ENCODE results near the gene LHPP. TPM values are rescaled to one million over a fixed set of nuclear protein-coding genes. Genes with fewer than 3 reads are reported as not detected.

The LHPP gene, protein sequence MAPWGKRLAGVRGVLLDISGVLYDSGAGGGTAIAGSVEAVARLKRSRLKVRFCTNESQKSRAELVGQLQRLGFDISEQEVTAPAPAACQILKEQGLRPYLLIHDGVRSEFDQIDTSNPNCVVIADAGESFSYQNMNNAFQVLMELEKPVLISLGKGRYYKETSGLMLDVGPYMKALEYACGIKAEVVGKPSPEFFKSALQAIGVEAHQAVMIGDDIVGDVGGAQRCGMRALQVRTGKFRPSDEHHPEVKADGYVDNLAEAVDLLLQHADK
- 10 to 100 TPM in 5 of 7 donors, 1 to 10 TPM in 2; 4.3 to 19.9 (median 12.6) TPM for total RNA-seq
- polyA plus RNA-seq, result 10 to 100 TPM in 1 of 2 donors, 1 to 10 TPM in 1; 8.7 to 18.4 TPM
- long read RNA-seq, donor 1, transcript LHPP-202 (7 exons, 1,622 nt), result major isoform, 21 of 26 reads
- long read RNA-seq, donor 1, partial matches to known transcripts, result 1 of 26 reads
- long read RNA-seq, donor 1, other reads (novel, unspliced or antisense), result 4 of 26 reads
- long read RNA-seq, donor 2, transcript LHPP-202 (7 exons, 1,622 nt), result major isoform, 7 of 17 reads
- long read RNA-seq, donor 2, partial matches to known transcripts, result 6 of 17 reads
- long read RNA-seq, donor 2, other reads (novel, unspliced or antisense), result 0 of 17 reads
- long read RNA-seq, donor 3, transcript LHPP-202 (7 exons, 1,622 nt), result major isoform, 14 of 21 reads
- long read RNA-seq, donor 3, partial matches to known transcripts, result 1 of 21 reads
- long read RNA-seq, donor 3, other reads (novel, unspliced or antisense), result 4 of 21 reads

DNA sequence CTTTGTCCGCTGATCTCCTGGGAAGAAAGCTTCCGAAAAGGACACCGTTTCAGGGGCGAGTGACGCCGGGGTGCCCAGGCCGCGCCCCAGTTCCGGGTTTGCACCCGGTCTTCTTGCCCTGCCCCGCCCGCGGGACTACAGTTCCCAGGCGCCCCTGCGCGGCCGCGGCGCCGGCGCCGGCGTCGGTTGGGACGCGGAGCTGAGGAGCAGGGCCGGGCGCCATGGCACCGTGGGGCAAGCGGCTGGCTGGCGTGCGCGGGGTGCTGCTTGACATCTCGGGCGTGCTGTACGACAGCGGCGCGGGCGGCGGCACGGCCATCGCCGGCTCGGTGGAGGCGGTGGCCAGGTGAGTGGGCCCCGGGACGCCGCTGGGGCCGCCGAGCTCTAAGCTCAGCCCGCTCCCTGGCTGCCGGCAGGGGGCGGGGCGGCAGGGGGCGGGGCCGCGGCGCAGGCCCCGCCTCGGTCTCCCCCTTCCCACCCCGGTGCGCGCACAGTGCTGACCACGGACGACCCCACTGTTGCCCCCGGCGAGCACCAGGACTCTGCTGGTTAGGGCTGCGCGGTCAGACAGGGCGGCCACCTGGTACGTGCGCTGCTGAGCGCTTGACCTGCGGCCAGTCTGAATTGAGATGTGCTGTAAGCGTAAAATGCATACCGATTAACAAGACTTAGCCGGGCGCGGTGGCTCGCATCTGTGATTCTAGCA is at the start of gene LHPP:
Gene LHPP, plus strand, starts transcription at position 182 of the 706 bp plus-strand sequence. Its CDS starts 40 bp downstream, at position 222.
- TF ChIP-seq POLR2A (IDR thresholded peaks at IDR 0.05), result no peak
- TF ChIP-seq, protein P1, sequence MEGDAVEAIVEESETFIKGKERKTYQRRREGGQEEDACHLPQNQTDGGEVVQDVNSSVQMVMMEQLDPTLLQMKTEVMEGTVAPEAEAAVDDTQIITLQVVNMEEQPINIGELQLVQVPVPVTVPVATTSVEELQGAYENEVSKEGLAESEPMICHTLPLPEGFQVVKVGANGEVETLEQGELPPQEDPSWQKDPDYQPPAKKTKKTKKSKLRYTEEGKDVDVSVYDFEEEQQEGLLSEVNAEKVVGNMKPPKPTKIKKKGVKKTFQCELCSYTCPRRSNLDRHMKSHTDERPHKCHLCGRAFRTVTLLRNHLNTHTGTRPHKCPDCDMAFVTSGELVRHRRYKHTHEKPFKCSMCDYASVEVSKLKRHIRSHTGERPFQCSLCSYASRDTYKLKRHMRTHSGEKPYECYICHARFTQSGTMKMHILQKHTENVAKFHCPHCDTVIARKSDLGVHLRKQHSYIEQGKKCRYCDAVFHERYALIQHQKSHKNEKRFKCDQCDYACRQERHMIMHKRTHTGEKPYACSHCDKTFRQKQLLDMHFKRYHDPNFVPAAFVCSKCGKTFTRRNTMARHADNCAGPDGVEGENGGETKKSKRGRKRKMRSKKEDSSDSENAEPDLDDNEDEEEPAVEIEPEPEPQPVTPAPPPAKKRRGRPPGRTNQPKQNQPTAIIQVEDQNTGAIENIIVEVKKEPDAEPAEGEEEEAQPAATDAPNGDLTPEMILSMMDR (IDR thresholded peaks at IDR 0.05), result peak; percentile 36 to 68 (median 62)
- Histone ChIP-seq H3K4me1 (ENCODE audit: insufficient read depth) (no peaks in the 10 kb centered on the region), H3K27me3 (no peaks in the 10 kb centered on the region), H3K9me3 (no peaks in the 10 kb centered on the region), H3K27ac (peak within 1 kb of the TSS in 1 of 2 donors; percentile 82), H3K36me3 (no peaks in the 10 kb centered on the region), H3K4me3 (peak within 1 kb of the TSS; percentile 77)
- intact Hi-C loops (cut with DNase I), result no loop called here
- DNase-seq, result peak; percentile 69 to 88 (median 82)
- 1 to 3% (median 1%) methylated on average over 38 to 81 of the region's 81 CpGs for WGBS, 3 donors

DNA sequence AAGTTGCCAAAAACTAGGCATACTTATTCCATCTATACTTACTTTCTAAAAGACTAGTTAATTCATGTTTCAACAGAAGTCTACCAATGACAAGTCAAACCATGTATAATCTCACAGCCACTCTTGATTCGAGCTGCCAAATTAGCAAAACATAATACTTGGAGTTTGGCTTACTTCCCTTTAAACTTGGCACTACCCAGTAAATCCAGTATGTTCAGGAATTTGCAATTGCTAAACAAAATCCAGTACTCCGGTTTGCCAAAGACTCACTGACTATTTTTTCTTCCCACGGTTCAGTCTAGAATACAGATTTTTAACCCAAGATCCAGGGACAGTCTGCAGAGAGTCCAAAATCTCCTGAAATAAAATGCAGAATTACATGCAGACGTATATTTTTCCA is 47.5 kb upstream of the LHPP start:
- Histone ChIP-seq H3K36me3 (no peaks in the 10 kb centered on the region), H3K4me1 (ENCODE audit: insufficient read depth) (peaks cover 14% of the 10 kb centered on the region), H3K27me3 (no peaks in the 10 kb centered on the region), H3K4me3 (no peak overlapping the region), H3K27ac (no peak overlapping the region), H3K9me3 (no peaks in the 10 kb centered on the region)
- DNase-seq, result no peak
- TF ChIP-seq POLR2A (IDR thresholded peaks at IDR 0.05), result no peak
- TF ChIP-seq, protein P1 (IDR thresholded peaks at IDR 0.05), result no peak
- TF ChIP-seq EP300 (IDR thresholded peaks at IDR 0.05), result no peak
- intact Hi-C loops (cut with DNase I), result no loop called here
- WGBS, 3 donors, result 5 to 10% (median 7%) methylated on average over 4 of the region's 4 CpGs

DNA sequence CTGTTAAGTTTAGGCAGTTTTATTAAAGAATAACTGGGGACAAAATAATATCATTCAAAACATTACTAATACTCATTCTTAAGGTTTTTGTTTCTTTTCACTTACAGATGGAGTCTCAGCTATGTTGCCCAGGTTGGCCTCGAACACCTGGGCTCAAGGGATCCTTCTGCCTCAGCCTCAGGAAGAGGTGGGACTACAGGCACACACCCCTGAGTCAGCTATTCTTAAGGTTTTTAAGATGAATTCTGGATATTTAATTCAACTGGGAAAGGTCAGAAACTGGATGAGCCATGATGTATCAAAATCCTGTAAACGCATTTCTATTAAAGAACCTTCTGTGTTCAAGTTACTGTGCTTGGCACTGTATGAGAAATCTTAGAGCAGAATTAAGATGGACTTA is 46.4 kb upstream of the LHPP start:
- Histone ChIP-seq H3K36me3 (no peaks in the 10 kb centered on the region), H3K27ac (no peak overlapping the region), H3K4me3 (no peak overlapping the region), H3K9me3 (no peaks in the 10 kb centered on the region), H3K27me3 (no peaks in the 10 kb centered on the region), H3K4me1 (ENCODE audit: insufficient read depth) (peaks cover 14% of the 10 kb centered on the region)
- TF ChIP-seq EP300 (IDR thresholded peaks at IDR 0.05) (no peak), POLR2A (IDR thresholded peaks at IDR 0.05) (no peak)
- TF ChIP-seq, protein P1 (IDR thresholded peaks at IDR 0.05), result no peak
- 71 to 82% (median 74%) methylated on average over 2 of the region's 2 CpGs for WGBS, 3 donors
- intact Hi-C loops (cut with DNase I), result no loop called here
- DNase-seq, result no peak

DNA sequence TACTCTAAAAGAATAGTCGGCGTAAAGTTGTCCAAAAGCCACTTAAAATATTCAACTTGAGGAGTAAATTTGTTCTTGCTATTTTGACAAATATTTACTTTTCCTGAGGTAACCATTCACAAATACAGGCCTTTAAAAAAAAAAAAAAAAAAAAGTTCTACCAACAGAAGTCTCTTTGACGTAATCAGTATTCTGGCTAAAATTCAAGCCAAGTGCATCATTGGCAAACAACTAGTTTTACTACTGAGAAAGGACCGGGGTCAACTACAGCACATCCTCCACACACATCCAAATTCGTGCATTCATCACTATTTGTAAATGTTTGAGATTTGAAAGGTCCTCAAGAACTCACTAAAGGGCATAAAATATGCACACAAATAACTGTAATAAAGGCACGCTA is 44.9 kb upstream of the LHPP start:
- intact Hi-C loops (cut with DNase I), result no loop called here
- peak in 1 of 5 donors; percentile 27 for DNase-seq
- TF ChIP-seq, protein P1 (IDR thresholded peaks at IDR 0.05), result no peak
- TF ChIP-seq POLR2A (IDR thresholded peaks at IDR 0.05) (no peak), EP300 (IDR thresholded peaks at IDR 0.05) (no peak)
- Histone ChIP-seq H3K27ac (peak overlapping the region in 1 of 2 donors; percentile 38), H3K4me1 (ENCODE audit: insufficient read depth) (peaks cover 14% of the 10 kb centered on the region), H3K4me3 (no peak overlapping the region), H3K27me3 (no peaks in the 10 kb centered on the region), H3K9me3 (no peaks in the 10 kb centered on the region), H3K36me3 (no peaks in the 10 kb centered on the region)
- 14 to 25% (median 18%) methylated on average over 6 of the region's 6 CpGs for WGBS, 3 donors
